ENCODE measurements around the gene PHACTR3.

Gene PHACTR3

DNA sequence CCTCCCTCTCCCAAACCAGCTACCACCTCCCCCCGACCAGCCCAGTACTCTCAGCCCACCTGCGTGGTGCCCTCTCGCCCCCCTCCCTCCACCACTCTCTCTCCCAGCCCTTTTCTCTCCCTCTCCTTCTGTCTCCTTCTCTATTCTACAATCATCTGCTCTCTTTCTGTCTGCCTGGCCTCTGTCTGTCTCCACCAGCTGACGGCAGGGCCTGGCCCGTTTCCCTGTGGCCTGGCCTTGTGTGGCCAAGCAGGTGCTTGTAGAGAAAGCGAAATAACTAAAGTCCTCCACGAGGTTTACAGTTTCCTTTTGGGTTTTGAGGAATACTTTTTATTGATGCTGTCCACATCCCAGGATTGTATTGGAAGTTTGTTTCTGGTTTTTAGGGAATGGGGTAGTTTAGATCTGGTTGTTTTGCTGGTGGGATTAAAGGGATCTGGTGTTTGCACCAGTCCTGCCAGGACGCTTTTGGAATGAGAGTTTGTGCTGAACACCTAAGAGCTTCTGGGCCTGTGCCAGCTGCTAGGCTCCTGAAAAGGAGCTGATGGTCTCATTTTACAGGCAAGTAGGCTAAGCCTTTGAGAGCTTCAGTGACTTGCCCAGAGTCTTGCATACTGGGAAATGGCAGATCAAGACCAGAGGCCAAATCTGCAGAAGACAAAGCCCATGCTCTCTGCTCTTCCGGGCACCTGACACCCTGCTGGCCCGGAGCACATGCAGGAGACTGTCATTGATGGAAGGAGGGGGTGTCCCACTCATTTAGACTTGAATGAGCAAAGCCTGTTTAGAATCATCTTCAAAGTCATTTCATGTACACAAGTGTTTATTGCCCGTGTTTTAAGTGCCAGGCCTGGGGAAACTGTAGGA lies 167.4 kb downstream of the PHACTR3 start:
- no peaks in the 10 kb centered on the region for H3K4me1 ChIP-seq (ENCODE audit: control insufficient read depth, insufficient read depth, low read length)
- no peak overlapping the region for H3K4me3 ChIP-seq (ENCODE audit: low read length)
- H3K9ac ChIP-seq (ENCODE audit: low read length), result no peak overlapping the region
- H3K27me3 ChIP-seq (ENCODE audit: control insufficient read depth, insufficient read depth, low read length), result no peaks in the 10 kb centered on the region
- no peaks in the 10 kb centered on the region for H3K36me3 ChIP-seq (ENCODE audit: control insufficient read depth, insufficient read depth, low read length)
- no peaks in the 10 kb centered on the region for H3K9me3 ChIP-seq (ENCODE audit: control insufficient read depth, low read length)

DNA sequence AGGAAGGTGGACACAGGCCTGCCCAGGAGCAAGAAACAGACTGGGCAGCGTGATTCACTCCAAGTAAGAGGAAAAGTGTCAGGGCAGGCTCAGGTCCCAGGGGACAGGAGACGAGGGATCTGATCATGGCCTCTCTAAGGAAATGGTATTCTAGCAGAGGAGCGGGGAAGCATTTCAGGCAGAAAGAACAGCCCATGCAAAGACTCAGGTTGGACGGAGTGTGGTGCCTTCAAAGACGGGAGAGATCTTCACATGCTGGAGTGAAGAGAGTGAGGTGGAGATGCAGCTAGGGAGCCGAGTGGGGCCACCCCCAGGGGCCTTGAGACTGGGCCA lies 168.0 kb downstream of the PHACTR3 start:
- H3K9ac ChIP-seq (ENCODE audit: low read length), result no peak overlapping the region
- H3K9me3 ChIP-seq (ENCODE audit: control insufficient read depth, low read length), result no peaks in the 10 kb centered on the region
- no peaks in the 10 kb centered on the region for H3K4me1 ChIP-seq (ENCODE audit: control insufficient read depth, insufficient read depth, low read length)
- H3K36me3 ChIP-seq (ENCODE audit: control insufficient read depth, insufficient read depth, low read length), result no peaks in the 10 kb centered on the region
- H3K4me3 ChIP-seq (ENCODE audit: low read length), result no peak overlapping the region
- no peaks in the 10 kb centered on the region for H3K27me3 ChIP-seq (ENCODE audit: control insufficient read depth, insufficient read depth, low read length)

DNA sequence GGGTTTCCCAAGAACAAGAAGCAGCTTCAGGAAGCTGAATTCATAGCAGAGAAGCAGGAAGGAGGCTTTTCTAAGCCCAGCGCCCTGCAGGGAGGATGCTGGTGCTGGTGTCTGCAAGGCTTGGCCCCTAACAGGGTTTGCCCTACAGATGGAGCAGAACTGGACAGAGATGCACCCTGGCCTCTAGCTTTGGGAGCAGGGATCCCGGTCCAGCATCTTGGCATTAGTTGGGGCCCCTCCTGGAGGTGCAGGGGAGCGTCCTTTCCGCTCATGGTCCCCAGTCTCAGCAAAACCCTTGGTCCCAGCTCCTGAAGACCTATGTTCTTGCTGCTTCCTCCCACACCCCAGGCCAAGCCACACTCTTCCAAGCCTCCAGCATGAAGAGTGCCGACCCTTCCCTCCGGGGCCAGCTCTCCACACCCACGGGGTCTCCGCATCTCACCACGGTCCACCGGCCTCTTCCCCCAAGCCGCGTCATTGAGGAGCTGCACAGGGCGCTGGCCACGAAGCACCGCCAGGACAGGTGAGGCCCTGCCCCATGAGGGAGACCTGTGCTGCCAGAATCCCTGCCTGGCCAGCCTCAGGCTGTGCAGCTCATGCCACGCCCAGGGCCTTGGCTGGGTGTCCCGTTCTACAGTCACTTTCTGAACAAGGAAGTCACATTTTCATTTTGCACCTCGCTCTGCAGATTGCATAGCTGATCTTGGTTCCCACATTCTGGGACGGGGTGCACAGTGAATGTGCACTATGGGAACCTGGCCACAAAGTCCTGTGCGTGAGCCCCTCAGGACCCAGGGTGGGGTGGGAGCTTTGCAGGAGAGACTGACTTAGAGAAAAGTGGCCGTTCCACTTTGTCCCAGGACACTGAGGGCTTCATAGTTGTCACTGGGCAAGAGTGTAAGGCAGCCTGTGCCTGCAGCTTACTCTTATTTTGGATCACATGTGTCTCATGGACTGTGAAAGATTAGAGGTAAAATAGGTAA lies 168.9 kb downstream of the PHACTR3 start:
- Histone ChIP-seq H3K9me3 (ENCODE audit: control insufficient read depth, low read length) (no peaks in the 10 kb centered on the region), H3K4me3 (ENCODE audit: low read length) (no peak overlapping the region), H3K9ac (ENCODE audit: low read length) (no peak overlapping the region), H3K27me3 (ENCODE audit: control insufficient read depth, insufficient read depth, low read length) (no peaks in the 10 kb centered on the region), H3K4me1 (ENCODE audit: control insufficient read depth, insufficient read depth, low read length) (no peaks in the 10 kb centered on the region), H3K36me3 (ENCODE audit: control insufficient read depth, insufficient read depth, low read length) (no peaks in the 10 kb centered on the region)

DNA sequence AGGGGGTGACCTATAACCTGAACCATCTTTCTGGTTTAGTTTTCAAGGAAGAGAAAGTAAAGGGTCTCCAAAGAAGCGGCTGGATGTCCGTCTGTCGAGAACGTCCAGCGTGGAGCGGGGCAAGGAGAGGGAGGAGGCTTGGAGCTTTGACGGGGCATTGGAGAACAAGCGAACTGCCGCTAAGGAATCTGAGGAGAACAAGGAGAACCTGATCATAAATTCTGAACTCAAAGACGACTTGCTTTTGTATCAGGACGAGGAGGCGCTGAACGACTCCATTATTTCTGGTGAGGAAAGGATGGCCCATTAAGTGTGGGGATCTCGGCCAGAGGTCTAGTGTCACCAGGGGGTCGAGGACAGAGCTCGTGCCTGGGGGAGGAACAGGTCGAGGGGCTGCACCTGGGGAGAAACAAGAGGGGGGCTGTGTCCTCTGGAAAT lies 169.9 kb downstream of the PHACTR3 start:
- H3K4me3 ChIP-seq (ENCODE audit: low read length), result no peak overlapping the region
- no peaks in the 10 kb centered on the region for H3K27me3 ChIP-seq (ENCODE audit: control insufficient read depth, insufficient read depth, low read length)
- H3K9ac ChIP-seq (ENCODE audit: low read length), result no peak overlapping the region
- no peaks in the 10 kb centered on the region for H3K9me3 ChIP-seq (ENCODE audit: control insufficient read depth, low read length)
- no peaks in the 10 kb centered on the region for H3K4me1 ChIP-seq (ENCODE audit: control insufficient read depth, insufficient read depth, low read length)
- H3K36me3 ChIP-seq (ENCODE audit: control insufficient read depth, insufficient read depth, low read length), result no peaks in the 10 kb centered on the region

DNA sequence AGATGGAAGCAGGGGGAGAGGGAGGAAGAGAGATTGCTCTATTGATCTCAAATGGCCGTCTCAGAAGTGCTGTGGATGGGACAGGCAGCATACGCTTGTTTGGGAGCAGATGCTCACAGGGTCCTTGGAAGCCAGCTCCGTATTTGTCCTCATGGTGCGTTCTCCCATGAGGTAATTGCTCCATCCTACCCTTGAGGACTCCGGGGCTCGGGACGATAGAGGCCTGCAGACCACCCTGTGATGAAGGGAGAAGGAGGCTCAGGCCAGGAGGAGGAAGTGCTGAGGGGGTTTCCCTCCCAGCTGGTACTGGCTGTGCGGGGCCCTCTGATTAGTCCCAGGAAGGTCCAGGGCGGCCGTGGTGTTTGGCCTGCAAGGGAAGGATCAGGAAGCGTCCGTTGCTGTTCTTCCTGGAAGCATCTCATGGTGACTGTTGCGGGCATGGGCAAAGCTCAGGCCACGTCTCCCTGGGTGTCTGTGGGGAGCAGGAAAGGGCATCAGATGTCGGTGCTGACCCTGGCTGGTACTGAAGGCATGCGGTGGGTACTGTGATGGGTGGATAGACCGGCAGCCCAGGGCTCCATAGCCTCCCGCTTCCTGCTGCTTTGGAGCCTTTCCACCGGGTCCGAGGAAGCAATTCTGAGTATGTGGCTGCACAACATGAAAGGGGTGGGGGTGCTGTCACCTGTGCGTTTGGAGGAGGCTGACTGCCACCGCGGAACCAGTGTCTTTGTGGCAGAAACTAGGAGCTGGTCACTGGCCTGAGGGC lies 170.8 kb downstream of the PHACTR3 start:
- Histone ChIP-seq H3K9me3 (ENCODE audit: control insufficient read depth, low read length) (no peaks in the 10 kb centered on the region), H3K4me3 (ENCODE audit: low read length) (no peak overlapping the region), H3K36me3 (ENCODE audit: control insufficient read depth, insufficient read depth, low read length) (no peaks in the 10 kb centered on the region), H3K4me1 (ENCODE audit: control insufficient read depth, insufficient read depth, low read length) (no peaks in the 10 kb centered on the region), H3K9ac (ENCODE audit: low read length) (no peak overlapping the region), H3K27me3 (ENCODE audit: control insufficient read depth, insufficient read depth, low read length) (no peaks in the 10 kb centered on the region)

DNA sequence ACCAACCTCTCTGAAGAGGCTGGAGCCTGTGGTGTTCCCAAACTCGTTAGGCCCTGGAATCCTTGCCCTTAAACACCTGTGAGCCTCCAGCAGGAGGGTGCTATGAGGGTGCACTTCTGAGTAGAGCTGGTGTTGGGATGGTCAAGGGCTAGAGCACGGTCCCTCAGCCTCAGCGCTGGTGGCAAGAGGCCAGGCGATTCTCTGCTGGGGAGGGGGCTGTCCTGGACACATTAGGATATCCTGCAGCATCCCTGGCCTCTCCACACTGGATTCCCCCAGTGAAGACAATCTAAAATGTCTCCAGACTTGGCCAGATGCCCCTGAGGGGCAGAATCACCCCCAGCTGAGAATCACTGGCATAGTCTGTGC lies 171.3 kb downstream of the PHACTR3 start:
- no peaks in the 10 kb centered on the region for H3K9me3 ChIP-seq (ENCODE audit: control insufficient read depth, low read length)
- H3K4me1 ChIP-seq (ENCODE audit: control insufficient read depth, insufficient read depth, low read length), result no peaks in the 10 kb centered on the region
- no peaks in the 10 kb centered on the region for H3K27me3 ChIP-seq (ENCODE audit: control insufficient read depth, insufficient read depth, low read length)
- no peak overlapping the region for H3K4me3 ChIP-seq (ENCODE audit: low read length)
- no peak overlapping the region for H3K9ac ChIP-seq (ENCODE audit: low read length)
- no peaks in the 10 kb centered on the region for H3K36me3 ChIP-seq (ENCODE audit: control insufficient read depth, insufficient read depth, low read length)

DNA sequence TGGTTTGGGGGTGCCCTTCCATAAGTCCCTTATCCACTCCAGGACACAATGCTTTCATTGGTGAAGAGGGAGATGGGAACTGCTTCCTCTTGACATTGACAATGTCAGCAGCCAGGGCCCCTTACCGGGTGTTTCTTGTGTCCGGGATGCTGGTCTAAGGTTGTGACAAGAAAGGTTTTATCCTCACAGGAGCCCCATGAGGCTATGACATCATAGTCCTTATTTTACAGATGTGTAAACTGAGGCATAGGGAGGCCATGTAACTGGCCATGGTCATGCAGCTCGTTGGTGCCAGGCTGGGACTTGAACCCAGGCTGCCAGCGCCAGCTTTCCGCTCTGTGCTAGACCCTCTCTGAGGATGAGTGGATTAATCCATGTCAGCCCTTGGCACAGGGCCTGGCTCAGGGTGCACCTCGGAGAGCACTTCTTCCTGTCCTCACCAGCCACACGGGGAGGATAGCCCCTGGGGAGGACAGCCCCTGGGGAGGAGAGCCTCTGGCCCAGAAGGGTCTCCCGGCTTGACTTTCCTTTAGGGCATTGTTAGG lies 171.8 kb downstream of the PHACTR3 start:
- no peak overlapping the region for H3K4me3 ChIP-seq (ENCODE audit: low read length)
- no peak overlapping the region for H3K9ac ChIP-seq (ENCODE audit: low read length)
- no peaks in the 10 kb centered on the region for H3K36me3 ChIP-seq (ENCODE audit: control insufficient read depth, insufficient read depth, low read length)
- no peaks in the 10 kb centered on the region for H3K9me3 ChIP-seq (ENCODE audit: control insufficient read depth, low read length)
- no peaks in the 10 kb centered on the region for H3K4me1 ChIP-seq (ENCODE audit: control insufficient read depth, insufficient read depth, low read length)
- no peaks in the 10 kb centered on the region for H3K27me3 ChIP-seq (ENCODE audit: control insufficient read depth, insufficient read depth, low read length)

DNA sequence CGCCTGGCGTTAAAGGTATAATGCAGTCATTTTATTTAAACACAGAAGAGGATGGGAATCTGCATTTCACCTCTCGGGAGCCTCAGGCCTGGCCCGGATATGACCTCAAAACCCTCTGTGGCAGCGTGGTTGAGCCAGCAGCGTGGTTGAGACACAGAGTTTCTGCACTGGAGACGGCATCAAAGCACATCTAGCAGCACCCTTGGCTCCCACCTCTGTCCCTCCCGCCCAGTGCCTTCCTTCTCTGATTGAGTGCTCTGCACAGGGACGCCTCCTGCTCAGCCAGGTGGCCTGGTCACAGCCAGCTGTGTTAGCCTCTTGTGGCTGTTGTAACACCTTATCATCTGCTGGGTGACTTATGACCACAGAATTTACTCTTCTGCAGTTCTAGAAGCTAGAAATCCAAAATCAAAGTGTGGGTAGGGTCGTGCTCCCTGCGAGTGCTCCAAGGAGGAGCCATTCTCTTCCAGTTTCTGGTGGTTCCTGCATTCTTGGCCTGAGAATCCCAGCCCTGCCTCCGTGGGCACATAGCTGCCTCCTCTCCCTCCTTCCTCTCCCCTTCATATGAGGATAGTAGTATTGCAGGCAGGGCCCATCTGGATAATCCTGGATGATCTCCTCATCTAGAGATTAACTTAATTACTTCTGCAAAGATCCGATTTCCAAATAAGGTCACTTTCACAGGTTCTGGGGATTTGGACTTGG lies 172.4 kb downstream of the PHACTR3 start:
- H3K36me3 ChIP-seq (ENCODE audit: control insufficient read depth, insufficient read depth, low read length), result no peaks in the 10 kb centered on the region
- no peak overlapping the region for H3K9ac ChIP-seq (ENCODE audit: low read length)
- no peaks in the 10 kb centered on the region for H3K27me3 ChIP-seq (ENCODE audit: control insufficient read depth, insufficient read depth, low read length)
- H3K4me1 ChIP-seq (ENCODE audit: control insufficient read depth, insufficient read depth, low read length), result no peaks in the 10 kb centered on the region
- no peak overlapping the region for H3K4me3 ChIP-seq (ENCODE audit: low read length)
- H3K9me3 ChIP-seq (ENCODE audit: control insufficient read depth, low read length), result no peaks in the 10 kb centered on the region

DNA sequence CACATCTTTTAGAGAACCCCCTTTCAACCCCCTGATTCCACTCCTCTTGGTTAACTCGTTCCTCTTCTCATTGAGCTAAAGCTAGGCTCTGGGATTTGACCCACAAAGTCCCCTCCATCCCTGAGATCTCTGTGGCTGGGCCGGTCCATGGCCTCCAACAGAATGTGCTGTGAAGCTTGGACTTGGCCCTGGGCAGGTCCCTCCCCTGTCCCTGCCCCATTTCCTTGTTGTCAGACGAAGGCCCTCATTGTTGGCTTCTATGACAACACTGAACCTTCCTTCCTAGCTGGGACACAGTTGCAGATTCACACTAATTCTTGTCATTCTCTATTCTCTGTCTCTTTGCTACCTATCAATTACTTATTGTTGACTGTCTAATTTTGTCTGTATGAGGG lies 173.0 kb downstream of the PHACTR3 start:
- H3K36me3 ChIP-seq (ENCODE audit: control insufficient read depth, insufficient read depth, low read length), result no peaks in the 10 kb centered on the region
- H3K9me3 ChIP-seq (ENCODE audit: control insufficient read depth, low read length), result no peaks in the 10 kb centered on the region
- H3K27me3 ChIP-seq (ENCODE audit: control insufficient read depth, insufficient read depth, low read length), result no peaks in the 10 kb centered on the region
- no peak overlapping the region for H3K9ac ChIP-seq (ENCODE audit: low read length)
- H3K4me1 ChIP-seq (ENCODE audit: control insufficient read depth, insufficient read depth, low read length), result no peaks in the 10 kb centered on the region
- H3K4me3 ChIP-seq (ENCODE audit: low read length), result no peak overlapping the region

DNA sequence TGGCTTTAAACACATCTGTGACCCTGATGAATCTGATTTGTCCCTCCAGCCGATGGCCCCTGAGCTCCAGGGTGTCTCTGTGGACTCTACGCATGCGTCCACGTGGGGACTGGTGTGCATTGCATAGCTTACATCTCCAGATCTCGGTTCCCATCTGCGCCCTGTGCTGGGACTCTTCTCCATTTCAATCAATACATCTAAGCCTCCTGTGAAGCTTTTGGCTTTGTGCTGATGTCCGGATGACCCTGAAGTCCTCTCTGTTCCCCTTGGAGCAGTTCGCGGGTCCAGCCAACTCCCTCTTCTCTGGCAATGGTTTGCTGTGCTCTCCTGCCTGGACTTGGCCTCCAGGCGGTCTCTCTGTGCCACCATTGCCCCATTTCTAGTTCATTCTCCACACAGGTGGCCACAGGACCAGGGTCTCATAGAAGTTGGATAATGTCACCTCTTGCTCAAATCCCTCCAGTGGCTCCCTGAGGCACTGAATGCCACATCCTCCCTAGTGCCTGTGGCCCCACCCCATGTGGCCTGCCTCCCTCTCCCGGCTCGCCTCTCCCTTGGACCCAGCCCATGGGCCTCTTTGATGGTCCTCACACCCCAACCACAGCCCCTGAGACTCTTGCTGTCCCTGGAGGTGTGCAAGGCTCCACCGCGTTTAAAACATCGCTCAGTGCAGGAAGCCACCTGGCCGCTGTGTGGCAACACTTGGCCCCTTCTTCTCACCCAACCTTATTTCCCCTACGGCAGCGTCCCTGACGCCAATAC lies 173.7 kb downstream of the PHACTR3 start:
- Histone ChIP-seq H3K4me1 (ENCODE audit: control insufficient read depth, insufficient read depth, low read length) (no peaks in the 10 kb centered on the region), H3K27me3 (ENCODE audit: control insufficient read depth, insufficient read depth, low read length) (no peaks in the 10 kb centered on the region), H3K36me3 (ENCODE audit: control insufficient read depth, insufficient read depth, low read length) (no peaks in the 10 kb centered on the region)

More for the DNA sequence above, 173.7 kb downstream of the PHACTR3 start:
- no peaks in the 10 kb centered on the region for H3K9me3 ChIP-seq (ENCODE audit: control insufficient read depth, low read length)
- H3K4me3 ChIP-seq (ENCODE audit: low read length), result no peak overlapping the region
- no peak overlapping the region for H3K9ac ChIP-seq (ENCODE audit: low read length)

All from mucosa of stomach (tissue), 1 donor.